Suppressor macrophage treated with lipopolysaccharide for 4 hours (primary cell): Measurements from ENCODE around the gene EZR.

ENCODE experiments used
- DNase-seq: peaks from one replicate; pipeline ENCODE4 v3.0.0-alpha.2; 2020

The EZR gene

DNA sequence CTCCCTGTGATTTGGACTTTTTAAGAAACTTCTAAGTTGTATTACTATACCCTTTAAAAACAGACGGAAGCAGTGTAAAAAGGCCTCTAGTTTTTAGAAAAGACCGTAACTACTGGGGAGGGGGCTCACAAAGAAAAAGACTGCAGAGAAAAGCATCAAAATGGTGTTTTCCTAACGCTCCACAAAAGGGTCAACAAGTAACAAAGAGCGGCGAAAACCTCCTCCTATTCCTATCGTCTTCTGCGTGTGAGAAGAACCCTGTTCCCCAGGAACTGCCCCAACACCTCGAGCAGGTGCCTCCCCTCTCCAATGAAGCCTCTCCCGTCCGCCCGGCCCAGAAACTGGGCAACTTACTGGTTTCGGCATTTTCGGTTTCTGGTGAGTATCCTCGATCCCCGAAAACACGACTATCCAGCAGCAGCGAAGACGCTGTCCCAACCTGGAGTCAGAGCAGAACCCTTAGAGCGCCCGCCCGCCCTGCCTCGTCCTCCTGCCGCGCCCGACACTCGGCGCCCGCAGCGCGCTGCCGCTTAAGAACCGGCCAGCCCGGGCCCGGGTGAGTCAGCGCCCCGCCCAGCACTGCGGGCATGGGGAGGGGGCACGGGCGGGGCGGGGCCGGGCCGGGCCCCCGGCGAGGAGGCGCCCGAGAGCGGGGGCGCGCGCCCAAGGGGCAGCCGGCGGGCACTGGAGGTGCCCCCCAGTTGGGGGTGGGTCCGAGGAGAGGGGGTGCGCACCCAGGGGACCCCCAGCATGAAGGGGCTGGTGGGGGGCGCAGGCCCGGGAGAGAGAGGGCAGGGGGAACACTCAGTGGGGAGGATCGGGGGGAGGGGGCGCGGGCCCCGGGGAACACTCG is 1.2 kb downstream of the EZR start:
- DNase-seq: peak; percentile 88

DNA sequence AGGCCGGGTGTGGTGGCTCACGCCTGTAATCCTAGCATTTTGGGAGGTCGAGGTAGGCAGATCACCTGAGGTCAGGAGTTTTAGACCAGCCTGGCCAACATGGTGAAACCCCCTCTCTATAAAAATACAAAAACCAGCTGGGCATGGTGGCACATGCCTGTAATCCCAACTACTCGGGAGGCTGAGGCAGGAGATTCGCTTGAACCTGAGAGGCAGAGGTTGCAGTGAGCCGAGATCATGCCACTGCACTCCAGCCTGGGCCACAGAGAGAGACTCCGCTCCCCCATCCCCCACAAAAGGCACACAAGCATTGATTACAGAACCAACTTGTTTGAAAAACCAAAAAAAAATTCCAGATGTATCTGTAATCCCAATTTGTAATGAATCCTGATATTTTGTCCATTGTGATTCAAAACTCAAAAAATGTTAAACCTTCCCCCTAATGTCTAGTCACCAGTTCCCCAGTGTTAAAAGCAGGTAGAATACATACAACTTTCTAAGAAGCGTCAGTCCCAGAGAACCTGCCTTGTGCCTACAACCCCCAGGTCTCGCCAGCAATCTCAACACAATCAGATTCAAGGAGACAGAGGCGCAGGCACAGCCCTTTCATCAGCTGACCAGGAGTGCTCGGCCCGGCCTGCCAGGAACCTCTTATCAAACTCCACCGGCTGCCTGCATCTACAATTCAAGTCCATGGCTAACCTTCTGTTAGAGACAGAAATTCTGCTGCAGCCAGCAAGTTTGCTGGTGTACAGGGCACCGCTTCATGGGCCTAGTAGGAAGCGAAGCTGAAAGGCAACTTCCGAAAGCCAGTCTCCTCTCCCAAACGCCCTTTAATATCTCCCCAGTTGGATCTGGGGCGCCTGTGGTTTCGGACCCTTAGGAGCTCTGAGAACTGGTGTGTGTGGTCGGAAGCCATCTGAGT is 2.1 kb downstream of the EZR start:
- peak; percentile 33 for DNase-seq

DNA sequence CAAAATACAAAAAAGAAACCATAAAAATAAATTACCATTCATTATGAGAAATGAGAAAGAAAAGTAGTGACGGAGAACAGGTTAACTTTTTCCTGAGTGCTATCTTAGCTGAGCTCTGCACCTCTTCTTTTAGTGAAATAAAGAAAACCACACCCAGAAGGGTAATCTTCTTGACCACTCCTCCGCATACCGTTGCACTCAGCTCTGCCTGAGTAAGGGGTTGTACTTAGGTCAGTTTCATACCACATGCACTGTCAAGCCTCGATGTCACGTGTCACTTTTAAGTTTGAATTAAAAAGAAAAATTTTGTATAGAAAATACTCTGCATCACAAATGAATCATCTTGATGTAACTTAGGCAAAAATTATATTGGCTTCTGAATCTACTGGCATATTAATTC is 2.8 kb downstream of the EZR start:
- no peak for DNase-seq

DNA sequence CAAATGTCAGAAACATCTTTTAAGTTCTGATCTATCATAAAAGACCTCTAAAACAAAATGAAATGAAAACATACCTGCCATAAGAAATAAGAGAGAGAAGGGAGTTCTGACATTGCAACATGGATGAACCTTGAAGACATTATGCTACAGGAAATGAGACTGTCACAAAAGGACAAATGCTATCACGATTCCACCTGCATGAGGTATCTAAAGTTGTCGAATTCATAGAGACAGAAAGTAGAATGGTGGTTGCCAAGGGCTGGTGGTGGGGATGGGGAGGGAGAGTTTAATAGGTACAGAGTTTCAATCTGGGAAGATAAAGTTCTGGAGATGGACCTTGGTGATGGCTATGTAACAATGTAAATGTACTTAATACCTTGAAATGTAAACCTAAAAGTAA is 3.3 kb downstream of the EZR start:
- no peak for DNase-seq

GRCh38 chr6:158815379-158815724 is 3.8 kb downstream of the EZR start:
- no peak for DNase-seq

- no peak for DNase-seq
These were observed 6.1 kb downstream of the EZR start for GRCh38 chr6:158813032-158813431.

- DNase-seq: no peak
These were observed 6.6 kb downstream of the EZR start for GRCh38 chr6:158812611-158813010.

DNA sequence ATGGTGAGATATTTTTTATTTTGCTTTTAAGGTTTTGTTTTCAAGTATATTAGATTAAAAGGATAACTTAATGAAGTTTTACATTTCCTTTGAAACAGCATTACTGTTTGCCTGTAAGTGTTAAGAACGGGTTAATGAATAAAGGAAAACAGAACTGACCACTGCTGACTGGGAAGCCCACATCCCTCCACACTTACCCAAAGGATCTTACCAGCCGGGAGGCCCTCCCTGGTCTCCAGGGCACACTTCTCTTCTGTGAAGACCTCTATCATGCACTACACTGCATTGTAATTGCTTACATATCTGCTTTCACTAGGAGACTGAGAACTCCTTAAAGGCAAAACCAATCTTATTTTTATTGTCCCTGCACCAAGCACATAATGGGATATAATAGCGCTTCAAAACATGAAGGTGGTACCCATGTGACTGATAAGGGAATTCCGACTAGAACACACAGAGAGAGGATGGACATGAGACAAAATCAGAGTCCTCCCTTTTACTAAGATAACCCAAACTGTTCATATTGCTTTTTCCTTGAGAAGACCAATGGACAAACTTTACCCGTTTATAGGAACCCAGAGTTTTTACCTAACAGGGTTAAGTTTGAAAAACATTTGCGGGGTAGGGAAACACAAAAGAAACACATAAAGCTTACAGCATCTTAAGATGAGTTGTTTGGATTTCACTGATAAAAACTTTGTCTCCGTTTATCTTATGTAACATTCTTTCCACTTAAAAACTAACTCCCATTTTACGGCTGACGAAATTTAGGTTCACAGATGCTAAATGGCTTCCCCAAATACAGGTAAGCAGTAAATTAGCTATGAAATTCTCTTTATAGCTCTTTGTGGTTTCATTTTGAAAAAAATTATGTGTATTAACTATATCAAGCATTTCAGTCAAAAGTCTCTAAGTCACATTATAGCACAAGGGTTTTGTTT is 8.7 kb downstream of the EZR start:
- DNase-seq: no peak

DNA sequence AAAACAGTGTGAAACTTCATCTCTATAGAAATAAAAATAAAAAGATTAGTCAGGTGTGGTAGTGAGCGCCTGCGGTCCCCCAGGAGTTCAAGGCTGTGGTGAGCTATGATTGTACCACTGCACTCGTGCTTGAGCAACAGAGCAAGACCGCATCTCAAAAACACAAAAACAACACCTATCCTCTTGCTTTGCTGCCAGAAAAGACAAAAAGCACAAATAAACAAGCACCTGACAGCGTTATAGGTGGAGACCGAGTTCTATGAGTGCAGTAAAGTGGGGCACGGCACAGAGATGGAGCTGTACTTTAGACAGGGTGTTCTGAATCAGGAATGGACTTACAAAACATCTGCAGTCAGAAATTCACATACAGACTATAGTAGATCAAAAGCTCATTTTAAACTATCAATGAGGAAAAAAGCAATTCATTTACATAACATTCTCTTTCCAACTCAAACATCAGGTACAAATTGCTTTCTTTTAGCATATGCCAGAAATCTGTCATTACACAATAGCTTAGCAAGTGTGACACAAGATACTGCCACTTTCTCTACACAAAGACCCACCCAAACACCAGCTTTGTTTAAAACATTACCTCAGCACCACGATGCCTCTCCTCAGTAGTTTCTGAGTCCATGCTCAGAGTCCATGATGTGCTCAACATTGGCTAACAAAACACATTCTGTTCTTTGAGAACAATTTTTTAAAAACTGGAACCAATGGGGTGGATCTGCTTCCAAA is 10.1 kb downstream of the EZR start:
- peak; percentile 22 for DNase-seq

- no peak for DNase-seq
These were observed 10.7 kb downstream of the EZR start for GRCh38 chr6:158808442-158808833.

DNA sequence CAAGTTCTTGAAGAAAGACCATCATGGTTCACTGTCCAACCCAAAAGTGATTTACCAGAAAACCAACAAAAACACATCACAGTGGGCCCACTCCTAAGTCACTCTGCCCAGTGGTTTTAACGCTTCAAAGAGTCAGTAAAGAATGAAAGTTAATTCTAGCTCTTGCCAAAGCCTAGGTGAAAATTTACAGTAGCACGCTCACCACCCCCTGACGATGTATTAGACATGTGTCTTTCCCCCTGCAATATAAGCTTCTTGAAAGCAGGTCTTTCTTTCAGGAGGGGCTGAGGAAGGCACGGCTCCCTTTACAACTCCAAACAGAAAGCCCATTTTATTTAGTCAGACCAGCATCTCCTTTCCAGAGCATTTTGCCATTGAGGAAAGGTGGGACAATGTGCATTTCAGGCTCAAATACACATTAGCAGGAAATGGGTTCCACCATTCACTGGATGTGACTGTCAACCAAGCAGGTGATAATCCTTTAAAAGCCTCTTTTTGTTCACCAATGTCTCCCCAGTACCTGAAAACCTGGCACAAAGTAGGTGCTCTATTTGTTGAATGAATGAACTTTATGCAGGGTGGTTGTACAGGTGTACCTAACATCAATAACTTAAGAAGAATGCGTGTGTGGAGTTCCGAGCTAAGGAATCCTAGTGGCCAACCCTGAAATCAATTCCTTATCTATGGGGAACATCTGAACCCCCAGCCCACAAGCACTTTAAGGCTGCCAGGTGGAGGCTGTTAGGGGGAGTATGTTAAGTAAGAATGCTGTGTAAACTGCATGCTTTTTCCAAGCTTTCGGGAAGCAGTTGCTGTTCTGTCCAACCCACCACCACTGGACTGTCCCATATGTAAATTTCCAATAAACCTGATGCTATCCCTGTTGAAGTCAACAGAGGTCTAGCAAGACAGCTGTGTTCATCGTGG is 11.4 kb downstream of the EZR start:
- DNase-seq: no peak

GRCh38 chr6:158805698-158806377 is 13.3 kb downstream of the EZR start:
- DNase-seq: no peak

GRCh38 chr6:158804207-158804606 is 15.0 kb downstream of the EZR start:
- DNase-seq: no peak

GRCh38 chr6:158803733-158804143 is 15.4 kb downstream of the EZR start:
- no peak for DNase-seq

DNA sequence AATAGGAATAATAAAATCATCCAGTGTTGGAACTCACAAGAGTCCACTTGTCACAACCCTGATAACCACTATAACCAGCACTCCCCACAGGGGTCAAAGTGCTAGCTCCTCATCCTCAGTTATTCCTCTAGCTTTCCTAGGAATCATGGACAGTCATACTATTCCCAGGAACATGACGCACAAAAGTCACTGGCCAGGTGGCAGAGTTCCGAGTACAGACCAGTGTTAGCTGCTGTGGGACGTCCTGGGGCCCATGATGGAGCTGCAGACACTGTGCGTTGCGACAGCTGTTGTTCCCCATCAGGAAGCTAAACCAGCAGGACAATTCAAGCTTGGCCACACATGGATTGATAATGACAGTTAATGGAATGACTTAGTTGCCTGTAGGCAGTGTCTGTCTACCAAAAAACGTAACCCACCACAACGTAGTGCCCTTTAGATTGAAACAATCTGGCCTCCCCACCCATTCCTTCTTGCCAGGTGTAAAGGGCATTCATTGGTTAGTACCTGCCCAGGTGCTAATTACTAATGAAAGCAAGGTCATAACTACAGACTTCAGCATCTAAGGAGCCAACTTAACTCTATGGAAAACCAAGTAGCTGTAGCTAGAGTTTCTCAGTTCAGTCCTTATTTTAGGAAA is 17.4 kb downstream of the EZR start:
- no peak for DNase-seq

GRCh38 chr6:158799051-158799792 is 19.9 kb downstream of the EZR start:
- no peak for DNase-seq

GRCh38 chr6:158798311-158798710 is 20.9 kb downstream of the EZR start:
- DNase-seq: no peak

GRCh38 chr6:158797331-158798310 is 21.5 kb downstream of the EZR start:
- DNase-seq: peak; percentile 58
